Mucosa of stomach (tissue), 1 donor: Measurements from ENCODE around the gene HP.
"Not testable (repeated sequence)": the region's sequence is repeated elsewhere in the genome, so short reads cannot be mapped to it uniquely, and the experiment has no call there.

Experiments
- H3K27me3 ChIP-seq: one replicate; pipeline ENCODE4 v1.7.0; 2013; ENCODE audit warnings: mild to moderate bottlenecking, low read length; ENCODE audit not compliant: control insufficient read depth, insufficient read depth
- H3K36me3 ChIP-seq: one replicate; pipeline ENCODE4 v1.7.0; 2013; ENCODE audit warnings: low read length; ENCODE audit not compliant: control insufficient read depth, insufficient read depth
- H3K4me1 ChIP-seq: one replicate; pipeline ENCODE4 v1.7.0; 2013; ENCODE audit warnings: mild to moderate bottlenecking, low read length; ENCODE audit not compliant: control insufficient read depth, insufficient read depth
- H3K4me3 ChIP-seq: one replicate; pipeline ENCODE4 v1.7.0; 2013; ENCODE audit warnings: low read length
- H3K9ac ChIP-seq: one replicate; pipeline ENCODE4 v1.7.0; 2013; ENCODE audit warnings: mild to moderate bottlenecking, low read length, moderate library complexity
- H3K9me3 ChIP-seq: one replicate; pipeline ENCODE4 v1.7.0; 2013; ENCODE audit warnings: mild to moderate bottlenecking, low read length, moderate library complexity; ENCODE audit not compliant: control insufficient read depth
- donor health status: Pancreatic carcinoma.

HP gene

GRCh38 chr16:72073560-72074230, 19.4 kb downstream of the HP start:
- Histone ChIP-seq H3K9me3 (no peaks in the 10 kb centered on the region), H3K4me1 (peaks cover 31% of the 10 kb centered on the region), H3K4me3 (no peak overlapping the region), H3K36me3 (no peaks in the 10 kb centered on the region), H3K27me3 (no peaks in the 10 kb centered on the region), H3K9ac (no peak overlapping the region)

GRCh38 chr16:72075067-72075466, 20.8 kb downstream of the HP start:
- H3K9me3 ChIP-seq, H3K9ac ChIP-seq, H3K4me3 ChIP-seq, H3K36me3 ChIP-seq, H3K27me3 ChIP-seq: not testable (repeated sequence)
- H3K4me1 ChIP-seq: peaks cover 31% of the 10 kb centered on the region

DNA sequence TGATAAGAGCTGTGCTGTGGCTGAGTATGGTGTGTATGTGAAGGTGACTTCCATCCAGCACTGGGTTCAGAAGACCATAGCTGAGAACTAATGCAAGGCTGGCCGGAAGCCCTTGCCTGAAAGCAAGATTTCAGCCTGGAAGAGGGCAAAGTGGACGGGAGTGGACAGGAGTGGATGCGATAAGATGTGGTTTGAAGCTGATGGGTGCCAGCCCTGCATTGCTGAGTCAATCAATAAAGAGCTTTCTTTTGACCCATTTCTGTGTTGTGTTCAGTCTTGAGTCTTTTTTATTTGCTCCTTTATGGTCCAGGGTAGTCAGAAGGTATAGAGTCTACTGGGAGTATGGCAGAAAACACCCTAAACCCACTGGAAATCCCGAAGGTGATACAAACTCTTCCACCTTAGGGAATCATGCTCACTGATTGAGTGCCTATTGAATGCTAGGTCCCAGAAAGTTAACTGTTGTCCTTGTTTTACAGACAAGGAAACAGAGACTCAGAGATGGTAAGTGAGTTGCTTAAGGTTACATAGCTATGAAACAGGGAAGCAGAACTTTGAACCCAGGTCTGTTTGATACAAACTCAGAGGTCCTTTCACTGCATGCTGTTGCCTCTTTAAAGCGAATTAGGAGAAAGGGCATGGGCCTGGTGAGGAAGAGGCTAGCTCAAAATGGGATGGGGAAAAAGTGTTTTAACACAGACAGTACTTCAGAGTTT, 22.8 kb downstream of the HP start:
- H3K9me3 ChIP-seq, H3K27me3 ChIP-seq, H3K9ac ChIP-seq, H3K4me3 ChIP-seq, H3K36me3 ChIP-seq: not testable (repeated sequence)
- peaks cover 30% of the 10 kb centered on the region for H3K4me1 ChIP-seq

GRCh38 chr16:72083778-72084404, 29.6 kb downstream of the HP start:
- Histone ChIP-seq H3K4me1 (no peaks in the 10 kb centered on the region), H3K9me3 (no peaks in the 10 kb centered on the region), H3K9ac (no peak overlapping the region), H3K36me3 (no peaks in the 10 kb centered on the region), H3K27me3 (no peaks in the 10 kb centered on the region), H3K4me3 (no peak overlapping the region)

DNA sequence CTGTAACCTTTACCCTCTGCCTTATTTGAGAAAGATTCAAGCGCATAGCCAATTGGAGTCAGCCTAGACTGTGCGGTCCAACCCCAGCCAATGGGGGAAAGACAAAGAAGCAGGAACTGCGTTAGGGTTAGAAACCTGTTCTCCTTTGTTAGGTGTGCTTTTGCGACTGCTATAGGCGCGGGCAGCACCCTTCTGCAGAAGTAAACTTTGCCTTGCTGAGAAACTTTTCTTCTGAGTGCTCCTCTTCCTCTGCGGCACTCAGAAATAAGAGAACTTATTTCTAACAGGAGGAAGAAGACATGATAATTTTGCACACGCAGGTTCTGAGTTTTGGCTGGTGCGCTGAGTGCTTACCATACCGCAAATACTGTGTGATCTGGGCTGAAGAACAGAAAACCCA, 30.1 kb downstream of the HP start:
- no peak overlapping the region for H3K4me3 ChIP-seq
- no peaks in the 10 kb centered on the region for H3K4me1 ChIP-seq
- H3K9ac ChIP-seq: no peak overlapping the region
- H3K9me3 ChIP-seq: no peaks in the 10 kb centered on the region
- peaks cover under 1% of the 10 kb centered on the region for H3K36me3 ChIP-seq
- H3K27me3 ChIP-seq: no peaks in the 10 kb centered on the region

DNA sequence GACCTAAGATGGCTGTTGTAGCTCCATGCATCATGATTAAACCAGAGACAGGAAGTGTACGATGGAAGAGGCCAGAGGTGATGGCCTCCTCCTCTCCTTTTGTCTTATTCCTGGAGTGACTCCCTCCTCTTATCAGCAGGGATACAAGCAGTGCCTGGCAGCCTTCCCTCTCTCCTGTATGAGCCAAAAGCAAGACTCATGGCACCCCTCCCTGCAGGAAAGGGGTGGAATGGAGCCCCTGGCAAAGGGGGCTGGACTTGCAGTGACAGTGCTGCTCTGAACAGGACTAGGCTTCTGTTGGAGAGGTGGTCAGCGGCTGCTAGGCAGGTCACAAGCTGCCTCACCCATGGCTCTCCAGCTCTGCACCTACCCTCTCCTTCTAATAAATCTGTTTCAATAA, 30.7 kb downstream of the HP start:
- Histone ChIP-seq H3K9ac (no peak overlapping the region), H3K4me1 (no peaks in the 10 kb centered on the region), H3K27me3 (no peaks in the 10 kb centered on the region), H3K9me3 (no peaks in the 10 kb centered on the region), H3K36me3 (peaks cover 3% of the 10 kb centered on the region), H3K4me3 (no peak overlapping the region)

- H3K36me3 ChIP-seq: peaks cover 3% of the 10 kb centered on the region
- peaks cover 17% of the 10 kb centered on the region for H3K4me1 ChIP-seq
These were observed 36.9 kb downstream of the HP start for GRCh38 chr16:72091217-72091616.

GRCh38 chr16:72092832-72093447, 38.6 kb downstream of the HP start:
- peaks cover 17% of the 10 kb centered on the region for H3K4me1 ChIP-seq
- H3K36me3 ChIP-seq: peaks cover 8% of the 10 kb centered on the region
- H3K9ac ChIP-seq: peak overlapping the region; percentile 92
- H3K27me3 ChIP-seq: no peaks in the 10 kb centered on the region
- H3K4me3 ChIP-seq: peak overlapping the region; percentile 82
- H3K9me3 ChIP-seq: no peaks in the 10 kb centered on the region

More at GRCh38 chr16:72091217-72091616, 36.9 kb downstream of the HP start:
- H3K9ac ChIP-seq: no peak overlapping the region
- H3K4me3 ChIP-seq: no peak overlapping the region
- no peaks in the 10 kb centered on the region for H3K9me3 ChIP-seq
- no peaks in the 10 kb centered on the region for H3K27me3 ChIP-seq

GRCh38 chr16:72093448-72094265, 39.4 kb downstream of the HP start, which contains the start of the genes DHX38 and TXNL4B:
Gene DHX38, plus strand, starts transcription at chr16:72093847. Its CDS starts 2,311 bp downstream, at chr16:72096158.
Gene TXNL4B, minus strand, starts transcription at chr16:72093620. Its CDS starts 2,871 bp downstream, at chr16:72090749.
- H3K36me3 ChIP-seq: peaks cover 8% of the 10 kb centered on the region
- peak within 1 kb of the TSS; percentile 82 for H3K4me3 ChIP-seq
- H3K9ac ChIP-seq: peak within 1 kb of the TSS; percentile 92
- no peaks in the 10 kb centered on the region for H3K9me3 ChIP-seq
- peaks cover 17% of the 10 kb centered on the region for H3K4me1 ChIP-seq
- H3K27me3 ChIP-seq: no peaks in the 10 kb centered on the region

DNA sequence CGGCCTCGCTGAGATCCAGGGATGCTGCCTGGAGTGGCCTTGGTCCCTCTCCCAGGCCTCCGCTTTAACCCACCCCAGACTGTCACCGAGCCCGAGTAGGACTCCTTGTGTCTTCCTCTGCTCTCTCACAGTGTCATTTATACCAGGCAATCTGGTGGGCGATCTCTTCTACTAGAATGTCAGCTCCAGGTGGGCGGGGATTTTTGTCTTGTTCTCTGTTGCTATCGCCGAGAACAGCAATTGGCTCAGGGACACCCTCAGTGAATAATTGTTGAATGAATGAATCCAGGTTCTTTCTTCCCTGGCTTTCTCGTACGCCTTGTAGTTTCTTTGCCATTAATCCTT, 39.9 kb downstream of the HP start:
- Histone ChIP-seq H3K36me3 (peaks cover 8% of the 10 kb centered on the region), H3K4me3 (peak overlapping the region; percentile 82), H3K4me1 (peaks cover 17% of the 10 kb centered on the region), H3K9ac (peak overlapping the region; percentile 92), H3K9me3 (no peaks in the 10 kb centered on the region), H3K27me3 (no peaks in the 10 kb centered on the region)

DNA sequence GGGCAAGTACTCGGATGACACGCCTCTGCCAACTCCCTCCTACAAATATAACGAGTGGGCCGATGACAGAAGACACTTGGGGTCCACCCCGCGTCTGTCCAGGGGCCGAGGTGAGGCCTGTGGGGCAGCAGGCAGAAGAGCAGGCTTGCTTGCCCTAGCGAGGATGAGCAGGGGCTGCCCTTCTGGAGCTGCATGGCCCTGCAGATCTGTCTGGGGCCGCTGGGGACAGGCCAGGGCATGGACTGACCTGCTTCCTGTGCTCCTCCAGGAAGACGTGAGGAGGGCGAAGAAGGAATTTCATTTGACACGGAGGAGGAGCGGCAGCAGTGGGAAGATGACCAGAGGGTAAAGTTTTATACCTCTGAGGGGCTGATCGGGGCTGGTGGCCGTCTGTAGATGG, 44.6 kb downstream of the HP start:
- Histone ChIP-seq H3K27me3 (no peaks in the 10 kb centered on the region), H3K4me1 (peaks cover 10% of the 10 kb centered on the region), H3K4me3 (no peak overlapping the region), H3K9me3 (no peaks in the 10 kb centered on the region), H3K9ac (no peak overlapping the region), H3K36me3 (peaks cover 31% of the 10 kb centered on the region)
